IPS-18c (cell line): ENCODE data around the gene PHTF2.

ENCODE experiments used
- H3K4me3 ChIP-seq: 2 replicates; pipeline ENCODE4 v1.7.0; 2013; ENCODE audit warnings: low read depth, mild to moderate bottlenecking, low read length, moderate library complexity; ENCODE audit not compliant: insufficient read depth
- H3K9me3 ChIP-seq: one replicate; pipeline ENCODE4 v1.6.1; 2013; ENCODE audit warnings: mild to moderate bottlenecking, low read length, moderate library complexity; ENCODE audit not compliant: control insufficient read depth, insufficient read depth

Gene PHTF2

GRCh38 chr7:77888998-77889397 is 90.4 kb downstream of the PHTF2 start:
- H3K4me3 ChIP-seq, result no peak overlapping the region

DNA sequence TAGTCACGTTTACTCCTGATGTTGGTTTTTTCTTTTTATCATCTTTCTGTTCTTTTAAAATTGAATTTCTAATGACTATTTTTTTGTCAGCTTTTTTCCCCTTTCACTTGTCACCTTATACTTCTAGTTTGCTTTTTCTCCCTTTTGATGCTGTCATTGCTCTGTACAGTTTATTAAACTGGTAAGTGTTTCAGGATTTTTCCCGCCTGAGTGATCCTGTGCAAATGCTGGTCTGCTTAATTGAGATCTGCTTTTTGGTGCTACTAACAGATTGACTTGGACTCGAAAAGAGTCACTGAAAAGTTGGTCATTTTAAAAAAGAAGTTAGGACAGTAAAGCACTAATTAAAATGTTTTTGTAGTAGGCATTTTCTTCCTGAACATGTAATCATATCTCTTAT is 95.2 kb downstream of the PHTF2 start:
- Histone ChIP-seq H3K4me3 (no peak overlapping the region), H3K9me3 (no peaks in the 10 kb centered on the region)

More at GRCh38 chr7:77888998-77889397, 90.4 kb downstream of the PHTF2 start:
- H3K9me3 ChIP-seq, result no peaks in the 10 kb centered on the region

DNA sequence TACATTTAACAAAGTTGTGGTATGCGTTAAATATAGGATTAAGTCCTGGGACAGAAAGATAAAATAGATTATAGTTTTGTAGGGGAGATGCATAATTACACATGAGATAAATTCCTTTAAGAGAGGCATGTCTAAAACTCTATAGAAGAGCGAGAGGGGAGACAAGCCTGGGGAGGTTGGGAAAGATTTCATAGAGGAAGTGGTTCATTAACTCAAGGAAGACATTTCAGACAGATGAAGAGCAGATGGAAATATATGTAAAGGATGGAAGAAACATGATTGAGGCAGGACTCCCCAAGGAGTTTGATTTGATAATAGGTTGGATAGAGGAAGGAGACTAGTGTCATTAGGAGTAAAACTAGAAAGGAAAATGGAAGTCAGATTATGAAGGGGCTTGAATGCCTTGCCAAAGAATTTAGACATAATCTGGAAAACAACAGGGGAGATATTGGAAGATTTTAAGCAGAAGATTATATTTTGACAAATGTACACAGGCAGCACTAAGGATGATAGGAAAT is 96.1 kb downstream of the PHTF2 start:
- Histone ChIP-seq H3K4me3 (no peak overlapping the region), H3K9me3 (no peaks in the 10 kb centered on the region)

DNA sequence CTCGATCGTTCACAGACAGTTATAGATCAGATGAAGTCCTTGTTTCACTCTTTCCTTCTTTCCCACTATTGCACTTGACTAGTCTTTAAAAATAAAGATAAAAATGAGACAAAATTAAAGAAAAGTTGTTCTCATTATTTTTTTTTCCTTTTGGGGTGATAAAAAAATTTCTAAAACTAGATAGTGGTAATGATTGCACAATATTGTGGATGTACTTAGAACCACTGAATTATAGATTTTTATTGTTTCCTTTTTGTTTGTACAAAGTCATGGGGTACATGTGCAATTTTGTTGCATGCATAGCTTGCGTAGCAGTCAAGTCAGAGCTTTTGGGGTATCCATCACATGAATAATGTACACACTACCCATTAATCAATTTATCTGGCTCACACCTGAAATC is 97.3 kb downstream of the PHTF2 start:
- no peaks in the 10 kb centered on the region for H3K9me3 ChIP-seq
- H3K4me3 ChIP-seq, result no peak overlapping the region

GRCh38 chr7:77897004-77897547 is 98.5 kb downstream of the PHTF2 start:
- Histone ChIP-seq H3K4me3 (no peak overlapping the region), H3K9me3 (no peaks in the 10 kb centered on the region)

- Histone ChIP-seq H3K4me3 (no peak overlapping the region), H3K9me3 (no peaks in the 10 kb centered on the region)
These were observed 100.9 kb downstream of the PHTF2 start for GRCh38 chr7:77899516-77899915.

DNA sequence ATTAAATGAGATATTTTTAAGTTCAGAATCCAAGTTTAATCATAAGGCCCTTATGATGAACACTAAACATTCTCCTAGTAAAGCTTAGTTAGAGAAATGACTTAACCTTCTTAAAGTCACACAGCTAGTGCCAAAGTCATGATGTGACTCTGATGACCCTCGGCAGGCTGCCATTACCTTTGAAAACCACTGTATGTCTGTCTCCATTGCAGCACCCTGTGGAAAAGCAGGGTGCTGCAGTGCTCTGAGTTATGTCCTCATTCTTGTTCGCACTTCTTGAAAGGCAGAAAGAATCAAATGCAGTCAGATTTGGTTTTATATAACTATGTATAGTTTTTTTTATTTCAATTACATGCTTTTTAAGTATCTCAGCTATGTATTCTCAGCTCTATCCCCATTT is 105.0 kb downstream of the PHTF2 start:
- Histone ChIP-seq H3K9me3 (no peaks in the 10 kb centered on the region), H3K4me3 (no peak overlapping the region)

- no peaks in the 10 kb centered on the region for H3K9me3 ChIP-seq
- H3K4me3 ChIP-seq, result no peak overlapping the region
These were observed 105.7 kb downstream of the PHTF2 start for GRCh38 chr7:77904252-77904651.

GRCh38 chr7:77907281-77907680 is 108.7 kb downstream of the PHTF2 start:
- Histone ChIP-seq H3K4me3 (no peak overlapping the region), H3K9me3 (no peaks in the 10 kb centered on the region)

- Histone ChIP-seq H3K9me3 (no peaks in the 10 kb centered on the region), H3K4me3 (no peak overlapping the region)
These were observed 110.1 kb downstream of the PHTF2 start for GRCh38 chr7:77908664-77909063.

- no peak overlapping the region for H3K4me3 ChIP-seq
- no peaks in the 10 kb centered on the region for H3K9me3 ChIP-seq
These were observed 111.6 kb downstream of the PHTF2 start for GRCh38 chr7:77910124-77910523.

DNA sequence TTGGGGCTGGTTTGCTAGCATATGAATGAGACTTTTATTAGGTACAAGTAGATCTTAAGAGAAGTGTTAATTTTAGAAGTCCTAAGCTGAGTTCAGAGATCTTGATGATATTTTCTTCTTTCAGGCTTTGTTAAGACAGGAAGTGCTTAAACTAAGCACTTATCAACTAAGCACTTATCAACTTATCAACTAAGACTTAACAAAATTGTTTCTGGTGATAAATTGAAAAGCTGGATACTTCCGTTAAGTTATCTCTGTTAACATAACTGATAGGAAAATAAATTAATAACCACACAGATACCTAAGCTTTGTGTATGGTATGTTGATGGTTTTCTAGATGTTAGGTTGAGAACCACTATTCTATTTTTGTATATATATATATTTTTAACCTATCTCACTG is 113.7 kb downstream of the PHTF2 start:
- H3K4me3 ChIP-seq, result no peak overlapping the region
- H3K9me3 ChIP-seq, result no peaks in the 10 kb centered on the region

- H3K4me3 ChIP-seq, result no peak overlapping the region
- H3K9me3 ChIP-seq, result no peaks in the 10 kb centered on the region
These were observed 115.5 kb downstream of the PHTF2 start for GRCh38 chr7:77913977-77914607.

DNA sequence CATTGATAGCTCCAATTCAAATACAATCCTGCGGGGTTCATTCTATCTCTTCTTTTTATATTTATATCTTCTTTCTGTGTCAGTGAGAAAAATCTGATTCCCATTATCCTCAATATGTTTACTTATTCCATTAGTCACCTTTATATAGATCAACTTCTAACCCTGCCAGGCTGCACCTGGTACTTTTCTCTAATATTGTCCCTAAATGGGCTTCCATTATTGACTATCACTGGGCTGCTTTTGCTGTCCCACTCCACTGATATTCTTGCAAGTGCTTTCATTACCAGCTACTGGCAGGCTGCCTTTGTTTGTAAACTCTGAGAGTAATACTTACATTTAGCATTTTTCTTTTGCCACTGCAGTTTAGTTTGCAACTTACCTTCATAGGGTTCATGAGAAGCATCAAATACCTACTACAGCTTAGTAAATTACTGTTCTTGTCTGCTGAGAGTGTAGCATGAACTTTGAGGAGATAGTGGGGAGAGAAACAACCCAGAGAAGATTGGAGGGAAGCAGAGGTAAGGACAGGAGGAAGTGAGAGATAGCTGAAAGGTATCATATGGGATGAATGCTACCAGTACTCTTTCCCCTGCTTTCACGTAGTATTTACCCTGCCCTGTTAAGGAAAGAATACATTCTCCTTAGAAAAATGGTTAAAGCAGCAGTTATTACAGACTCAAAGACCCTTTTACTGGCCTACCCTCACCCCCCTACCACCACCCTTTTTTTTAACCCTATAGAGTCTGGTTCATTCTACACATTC is 119.1 kb downstream of the PHTF2 start:
- Histone ChIP-seq H3K9me3 (no peaks in the 10 kb centered on the region), H3K4me3 (no peak overlapping the region)

GRCh38 chr7:77918676-77919075 is 120.1 kb downstream of the PHTF2 start:
- no peak overlapping the region for H3K4me3 ChIP-seq

DNA sequence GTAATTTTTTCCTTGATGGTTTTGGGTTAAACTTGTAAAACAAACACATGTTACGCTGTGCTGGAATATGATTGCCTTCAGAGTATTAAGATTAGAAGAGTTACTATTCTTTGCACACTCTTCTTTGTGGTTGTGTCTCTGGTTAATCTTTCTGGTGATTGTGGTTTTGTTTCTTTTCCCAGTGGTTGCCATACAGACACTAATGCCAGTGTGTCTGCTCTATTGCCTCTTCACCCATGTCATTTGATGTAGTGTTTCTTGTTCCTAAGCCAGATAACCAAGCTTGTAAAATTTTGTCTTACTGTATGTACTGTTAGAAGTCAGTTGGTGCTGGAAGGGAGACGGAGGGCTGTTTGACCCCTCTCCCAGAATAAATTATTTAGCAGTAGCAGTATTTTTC is 124.8 kb downstream of the PHTF2 start:
- Histone ChIP-seq H3K4me3 (no peak overlapping the region), H3K9me3 (no peaks in the 10 kb centered on the region)

More at GRCh38 chr7:77918676-77919075, 120.1 kb downstream of the PHTF2 start:
- no peaks in the 10 kb centered on the region for H3K9me3 ChIP-seq

DNA sequence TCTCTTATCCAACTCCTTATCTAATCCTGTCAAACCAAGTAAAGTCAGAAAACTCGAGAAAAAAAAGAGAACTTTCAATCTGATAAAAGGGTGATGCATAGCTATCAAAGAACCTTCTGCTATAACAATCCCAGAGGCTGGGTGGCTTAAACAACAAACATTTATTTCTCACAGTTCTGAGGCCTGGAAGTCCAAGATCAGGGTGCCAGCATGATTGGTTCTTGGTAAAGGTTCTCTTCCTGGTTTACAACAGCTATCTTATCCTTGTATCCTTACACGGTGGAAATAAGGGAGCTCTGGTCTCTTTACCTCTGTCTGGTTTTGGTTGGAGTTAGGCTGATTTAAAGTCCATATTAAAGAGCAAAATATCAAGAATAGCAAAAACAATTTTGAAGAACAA is 131.9 kb downstream of the PHTF2 start:
- Histone ChIP-seq H3K9me3 (no peaks in the 10 kb centered on the region), H3K4me3 (no peak overlapping the region)

DNA sequence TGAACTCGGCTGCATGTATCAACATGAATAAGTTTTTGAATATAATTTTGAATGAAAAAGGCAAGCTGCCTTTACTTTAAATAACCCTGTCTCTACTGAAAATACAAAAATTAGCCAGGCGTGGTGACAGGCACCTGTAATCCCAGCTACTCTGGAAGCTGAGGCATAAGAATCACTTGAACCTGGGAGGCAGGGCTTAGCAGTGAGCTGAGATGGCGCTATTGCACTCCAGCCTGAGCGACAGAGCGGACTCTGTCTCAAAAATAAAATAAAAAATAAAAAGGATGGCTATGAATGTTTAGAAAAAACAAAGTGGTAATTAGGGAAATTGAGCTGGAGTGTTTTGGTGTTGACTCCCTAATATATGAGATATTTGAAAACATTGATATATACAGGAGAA is 133.3 kb downstream of the PHTF2 start:
- Histone ChIP-seq H3K9me3 (no peaks in the 10 kb centered on the region), H3K4me3 (no peak overlapping the region)
